CD4-positive, alpha-beta T cell (primary cell): ENCODE results near the gene BMPR1A. TPM values are rescaled to one million over a fixed set of nuclear protein-coding genes. Genes with fewer than 3 reads are reported as not detected.

Source experiments
- ATAC-seq: fragments of 200-7000 bp; cut with Tn5 transposase; one replicate; pipeline ENCODE4 v1.10.0; 2022; ENCODE audit warnings: mild to moderate bottlenecking; ENCODE audit not compliant: poor library complexity
- CTCF ChIA-PET: fragments of 350-600 bp; sonication (Branson Sonifier 250); formaldehyde crosslinking; loops from one replicate; lab custom pipeline; 2021; ENCODE audit warnings: antibody characterized with exemption, inconsistent platforms; lab: Charles Lee
- POLR2A ChIA-PET: fragments of 350-600 bp; sonication (Branson Sonifier 250); formaldehyde crosslinking; loops from one replicate; lab custom pipeline; 2021; ENCODE audit warnings: antibody characterized with exemption, inconsistent platforms; lab: Charles Lee
- DNase-seq, 14 experiments: peaks; one replicate each; pipeline ENCODE4 v3.0.0-alpha.2; 2013 to 2020; ENCODE audit warnings: mixed read lengths in 2 of 14
- H3K27ac ChIP-seq, 2 donors: one replicate each; pipeline versions ENCODE4 v1.5.1 to v1.7.0; 2013; ENCODE audit warnings: low read length in 2 of 2, low read depth in 1 of 2, mild to moderate bottlenecking in 1 of 2
- H3K27me3 ChIP-seq, 2 experiments: 1 replicate in 1 of 2; 2 replicates in 1 of 2; pipeline versions ENCODE4 v1.6.1 to v1.7.0; 2013; ENCODE audit warnings: low read length in 2 of 2, control low read depth in 1 of 2, mild to moderate bottlenecking in 1 of 2, moderate library complexity in 1 of 2; ENCODE audit not compliant: insufficient read depth in 2 of 2, control insufficient read depth in 1 of 2
- H3K36me3 ChIP-seq: one replicate; pipeline ENCODE4 v1.6.1; 2013; ENCODE audit warnings: low read length, control low read depth; ENCODE audit not compliant: insufficient read depth
- H3K4me1 ChIP-seq: one replicate; pipeline ENCODE4 v1.6.1; 2013; ENCODE audit warnings: low read length, control low read depth; ENCODE audit not compliant: insufficient read depth
- H3K4me3 ChIP-seq: one replicate; pipeline ENCODE4 v1.5.1; 2013; ENCODE audit warnings: mild to moderate bottlenecking, low read length, moderate library complexity
- H3K9me3 ChIP-seq, 2 experiments: 1 replicate in 1 of 2; 2 replicates in 1 of 2; pipeline versions ENCODE4 v1.6.1 to v1.7.0; 2013; ENCODE audit warnings: low read length in 2 of 2, mild to moderate bottlenecking in 2 of 2, control low read depth in 1 of 2, moderate library complexity in 1 of 2; ENCODE audit not compliant: control insufficient read depth in 1 of 2, insufficient read depth in 1 of 2
- H3K27ac Mint-ChIP-seq: one replicate; pipeline ENCODE4 v1.8.0; 2020; ENCODE audit warnings: mixed read lengths
- H3K27me3 Mint-ChIP-seq: one replicate; pipeline ENCODE4 v1.8.0; 2021; ENCODE audit warnings: mixed read lengths
- H3K36me3 Mint-ChIP-seq: one replicate; pipeline ENCODE4 v1.8.0; 2021; ENCODE audit warnings: low read depth, mixed read lengths
- H3K4me1 Mint-ChIP-seq: one replicate; pipeline ENCODE4 v1.8.0; 2021; ENCODE audit warnings: low read depth, mixed read lengths
- H3K4me3 Mint-ChIP-seq: one replicate; pipeline ENCODE4 v1.8.0; 2020; ENCODE audit warnings: mild to moderate bottlenecking, mixed read lengths
- H3K9me3 Mint-ChIP-seq: one replicate; pipeline ENCODE4 v1.8.0; 2020; ENCODE audit warnings: mixed read lengths
- CTCF ChIP-seq: fragments of 200-600 bp; IDR thresholded peaks from one replicate; pipeline ENCODE4 v1.8.0; 2022; ENCODE audit warnings: antibody characterized with exemption, mild to moderate bottlenecking
- intact Hi-C, 2 experiments: fragments of 100-400 bp; cut with DNase I in 1 of 2; cut with micrococcal nuclease in 1 of 2; formaldehyde crosslinking; loops; one replicate each; pipeline versions ENCODE4 v1.15.1 to v1.9.0; 2023 to 2025; cut with DNase I, micrococcal nuclease
- total RNA-seq, 174 experiments: library from RNA in 2 of 174; stranded (reverse) in 2 of 174; gene quantifications; one replicate each; pipeline ENCODE4 v1.2.3 and lab custom pipeline; 2021 to 2026

Gene BMPR1A
- total RNA-seq, 2 experiments from 2014 or later = 1.9 to 2.6 TPM

DNA sequence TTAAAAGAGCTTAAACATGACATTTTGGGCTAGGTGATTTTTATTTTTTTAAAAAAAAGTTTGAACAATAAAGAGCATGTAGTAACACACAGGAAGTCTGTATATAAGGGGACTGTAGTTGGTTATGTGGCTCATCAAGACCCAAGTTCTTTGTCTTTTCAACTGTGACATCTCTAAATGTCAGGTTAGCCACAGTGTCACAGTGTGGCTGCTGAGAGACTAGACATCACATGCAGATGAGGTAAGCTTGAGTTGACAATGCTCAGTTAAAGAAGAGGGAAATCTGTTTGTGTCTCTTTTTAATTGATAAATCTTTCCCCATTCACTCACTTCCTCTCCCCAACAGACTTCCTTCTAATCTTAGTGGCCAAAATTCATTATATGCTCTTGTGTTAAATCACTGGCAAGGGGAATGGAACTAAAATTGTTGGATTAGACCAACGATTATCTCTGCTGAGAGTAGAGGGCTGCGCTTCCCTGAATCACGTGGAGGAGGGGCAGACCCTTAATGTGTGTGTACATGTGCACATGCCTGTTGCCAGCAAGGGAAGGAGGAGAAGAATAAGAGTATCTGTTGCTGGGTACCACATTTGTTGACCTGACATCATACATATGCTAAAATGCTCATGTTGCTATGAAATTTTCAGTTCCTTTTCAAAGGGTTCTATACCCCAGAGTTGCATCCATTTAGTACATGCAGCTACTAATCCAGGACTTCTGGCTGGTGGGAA is 122.7 kb downstream of the BMPR1A start:
- DNase-seq (no peak), ATAC-seq (no peak)
- Histone ChIP-seq H3K27ac (no peak overlapping the region), H3K4me1 (no peaks in the 10 kb centered on the region), H3K36me3 (no peaks in the 10 kb centered on the region), H3K9me3 (no peaks in the 10 kb centered on the region), H3K27me3 (no peaks in the 10 kb centered on the region), H3K4me3 (no peak overlapping the region)
- CTCF ChIA-PET = no interaction called here
- POLR2A ChIA-PET = no interaction called here
- Mint-ChIP-seq H3K27me3 (no peaks in the 10 kb centered on the region), H3K4me1 (no peaks in the 10 kb centered on the region), H3K9me3 (no peaks in the 10 kb centered on the region), H3K27ac (no peak overlapping the region), H3K4me3 (no peak overlapping the region), H3K36me3 (no peaks in the 10 kb centered on the region)
- intact Hi-C loops = no loop called here
- no peak for TF ChIP-seq CTCF

DNA sequence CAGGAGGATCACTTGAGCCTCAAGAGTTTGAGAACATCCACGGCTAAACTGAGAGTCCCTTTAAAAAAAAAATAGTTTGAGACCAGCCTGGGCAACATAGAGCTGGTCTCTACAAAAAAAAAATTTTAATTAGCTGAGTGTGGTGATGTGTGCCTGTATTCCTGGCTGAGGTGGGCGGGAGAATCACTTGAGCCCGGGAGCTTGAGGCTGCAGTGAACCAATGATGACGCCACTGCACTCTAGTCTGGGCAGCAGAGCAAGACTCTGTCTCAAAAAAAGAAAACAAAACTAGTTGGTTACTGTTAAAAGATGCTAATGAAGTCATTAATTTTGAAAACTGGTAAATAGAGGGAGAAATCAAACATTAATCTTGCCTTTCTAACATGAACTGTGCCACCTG is 124.6 kb downstream of the BMPR1A start:
- H3K4me1 Mint-ChIP-seq = no peaks in the 10 kb centered on the region
- H3K4me1 ChIP-seq = no peaks in the 10 kb centered on the region
- POLR2A ChIA-PET = no interaction called here
- H3K36me3 ChIP-seq = no peaks in the 10 kb centered on the region
- no peaks in the 10 kb centered on the region for H3K36me3 Mint-ChIP-seq
- DNase-seq (no peak), ATAC-seq (no peak)
- intact Hi-C loops = no loop called here
- no peaks in the 10 kb centered on the region for H3K9me3 Mint-ChIP-seq
- CTCF ChIA-PET = no interaction called here
- H3K4me3 Mint-ChIP-seq = no peak overlapping the region
- no peaks in the 10 kb centered on the region for H3K9me3 ChIP-seq
- no peak for TF ChIP-seq CTCF
- no peak overlapping the region for H3K27ac Mint-ChIP-seq
- no peak overlapping the region for H3K4me3 ChIP-seq
- no peak overlapping the region for H3K27ac ChIP-seq
- H3K27me3 ChIP-seq = no peaks in the 10 kb centered on the region
- H3K27me3 Mint-ChIP-seq = no peaks in the 10 kb centered on the region

GRCh38 chr10:86888585-86889381 is 132.4 kb downstream of the BMPR1A start:
- no peak overlapping the region for H3K27ac ChIP-seq
- no peaks in the 10 kb centered on the region for H3K27me3 Mint-ChIP-seq
- intact Hi-C loops = no loop called here
- no peak overlapping the region for H3K4me3 Mint-ChIP-seq
- H3K9me3 Mint-ChIP-seq = no peaks in the 10 kb centered on the region
- no peak for ATAC-seq
- TF ChIP-seq CTCF = no peak
- peaks cover 6% of the 10 kb centered on the region for H3K4me1 Mint-ChIP-seq
- DNase-seq = peak in 2 of 14 experiments; percentile 8 to 12
- no peak overlapping the region for H3K4me3 ChIP-seq
- H3K9me3 ChIP-seq = no peaks in the 10 kb centered on the region
- H3K36me3 ChIP-seq = peaks cover 5% of the 10 kb centered on the region
- no peak overlapping the region for H3K27ac Mint-ChIP-seq
- ChIA-PET POLR2A (no interaction called here), CTCF (interaction anchor here (0.5 kb wide), 1 partner anchor 14 kb away, joined by 3 read pairs; no protein-coding TSS in a partner anchor)
- peaks cover 4% of the 10 kb centered on the region for H3K36me3 Mint-ChIP-seq
- no peaks in the 10 kb centered on the region for H3K27me3 ChIP-seq
- H3K4me1 ChIP-seq = peaks cover 5% of the 10 kb centered on the region
